ENCODE measurements around the gene FOXO6. TPM values are rescaled to one million over a fixed set of nuclear protein-coding genes. Genes with fewer than 3 reads are reported as not detected.

Gene FOXO6
- total and polyA plus RNA-seq, 2 donors (not counting 1 experiment from before 2014, with no cell fraction given) = 0.06 to 0.15 TPM

- peaks cover 2% of the 10 kb centered on the region for H3K9me3 Mint-ChIP-seq (ENCODE audit: insufficient read depth)
- Histone ChIP-seq H3K27ac (ENCODE audit: low read length in 2 of 2) (no peak overlapping the region), H3K9ac (ENCODE audit: low read length) (no peak overlapping the region), H3K4me3 (ENCODE audit: control extremely low read depth in 1 of 5, extremely low read depth in 1 of 5, insufficient read depth in 1 of 5, low read depth in 2 of 5, low read length in 4 of 5) (no peak overlapping the region), H3K27me3 (replicated peaks in 1 of 4; ENCODE audit: control extremely low read depth in 1 of 4, control insufficient read depth in 3 of 4, insufficient read depth in 4 of 4, low read length in 3 of 4) (no peaks in the 10 kb centered on the region), H3K9me3 (ENCODE audit: control extremely low read depth in 1 of 3, control insufficient read depth in 2 of 3, insufficient read depth in 1 of 3, low read length in 2 of 3) (no peaks in the 10 kb centered on the region), H3K4me1 (ENCODE audit: control insufficient read depth in 2 of 2, insufficient read depth in 2 of 2, low read length in 2 of 2) (no peaks in the 10 kb centered on the region), H2AFZ (ENCODE audit: insufficient read depth, low read depth, low read length, poor library complexity, severe bottlenecking) (no peak overlapping the region), H3K4me2 (replicated peaks; ENCODE audit: low read depth, low read length, poor library complexity, severe bottlenecking) (no peak overlapping the region), H4K20me1 (ENCODE audit: control insufficient read depth, insufficient read depth, low read length, poor library complexity, severe bottlenecking) (no peaks in the 10 kb centered on the region), H3K36me3 (replicated peaks in 1 of 2; ENCODE audit: control extremely low read depth in 1 of 2, control insufficient read depth in 1 of 2, extremely low read depth in 1 of 2, insufficient read depth in 2 of 2, low read length in 1 of 2) (no peaks in the 10 kb centered on the region), H3K79me2 (ENCODE audit: control insufficient read depth, insufficient read depth, low read length) (no peaks in the 10 kb centered on the region)
- no peak overlapping the region for H3K27ac Mint-ChIP-seq
- CTCF ChIA-PET = no interaction called here
- POLR2A ChIA-PET = no interaction called here
- WGBS (ENCODE audit: insufficient coverage) = 97% methylated on average over 5 of the region's 7 CpGs
- no peaks in the 10 kb centered on the region for H3K27me3 Mint-ChIP-seq
- TF ChIP-seq EZH2 (IDR thresholded peaks at IDR 0.05; ENCODE audit: borderline replicate concordance, insufficient read depth, low read depth, low read length, poor library complexity, severe bottlenecking) = no peak
- no peak for TF ChIP-seq CTCF (IDR thresholded peaks at IDR 0.05)
- intact Hi-C loops (cut with micrococcal nuclease) = no loop called here
- H3K4me3 Mint-ChIP-seq = no peak overlapping the region
- ATAC-seq (ENCODE audit: low read depth) (no peak), DNase-seq (no peak)
- no peaks in the 10 kb centered on the region for H3K4me1 Mint-ChIP-seq
Measured at GRCh38 chr1:41328001-41328615, 33.1 kb upstream of the FOXO6 start.

- H3K9me3 Mint-ChIP-seq (ENCODE audit: insufficient read depth) = peaks cover 4% of the 10 kb centered on the region
- no peaks in the 10 kb centered on the region for H3K4me1 Mint-ChIP-seq
- no peaks in the 10 kb centered on the region for H3K36me3 ChIP-seq (replicated peaks in 1 of 2; ENCODE audit: control extremely low read depth in 1 of 2, control insufficient read depth in 1 of 2, extremely low read depth in 1 of 2, insufficient read depth in 2 of 2, low read length in 1 of 2)
- H3K79me2 ChIP-seq (ENCODE audit: control insufficient read depth, insufficient read depth, low read length) = no peaks in the 10 kb centered on the region
- no peak overlapping the region for H3K9ac ChIP-seq (ENCODE audit: low read length)
- H3K4me3 ChIP-seq (ENCODE audit: control extremely low read depth in 1 of 5, extremely low read depth in 1 of 5, insufficient read depth in 1 of 5, low read depth in 2 of 5, low read length in 4 of 5) = no peak overlapping the region
- intact Hi-C loops (cut with micrococcal nuclease) = no loop called here
- no peaks in the 10 kb centered on the region for H4K20me1 ChIP-seq (ENCODE audit: control insufficient read depth, insufficient read depth, low read length, poor library complexity, severe bottlenecking)
- no peaks in the 10 kb centered on the region for H3K4me1 ChIP-seq (ENCODE audit: control insufficient read depth in 2 of 2, insufficient read depth in 2 of 2, low read length in 2 of 2)
- H3K4me2 ChIP-seq (replicated peaks; ENCODE audit: low read depth, low read length, poor library complexity, severe bottlenecking) = no peak overlapping the region
- 88% methylated on average over 6 of the region's 6 CpGs for WGBS (ENCODE audit: insufficient coverage)
- no peaks in the 10 kb centered on the region for H3K27me3 ChIP-seq (replicated peaks in 1 of 4; ENCODE audit: control extremely low read depth in 1 of 4, control insufficient read depth in 3 of 4, insufficient read depth in 4 of 4, low read length in 3 of 4)
- H3K9me3 ChIP-seq (ENCODE audit: control extremely low read depth in 1 of 3, control insufficient read depth in 2 of 3, insufficient read depth in 1 of 3, low read length in 2 of 3) = peaks cover 0 to 6% (median 0%) of the 10 kb centered on the region in 3 donors
- H3K27me3 Mint-ChIP-seq = no peaks in the 10 kb centered on the region
- no peak overlapping the region for H3K27ac ChIP-seq (ENCODE audit: low read length in 2 of 2)
- POLR2A ChIA-PET = no interaction called here
- TF ChIP-seq CTCF (IDR thresholded peaks at IDR 0.05) (no peak), EZH2 (IDR thresholded peaks at IDR 0.05; ENCODE audit: borderline replicate concordance, insufficient read depth, low read depth, low read length, poor library complexity, severe bottlenecking) (no peak)
- no peak overlapping the region for H3K4me3 Mint-ChIP-seq
- DNase-seq = no peak
- no peak overlapping the region for H3K27ac Mint-ChIP-seq
- no peak for ATAC-seq (ENCODE audit: low read depth)
- CTCF ChIA-PET = no interaction called here
- H2AFZ ChIP-seq (ENCODE audit: insufficient read depth, low read depth, low read length, poor library complexity, severe bottlenecking) = no peak overlapping the region
Measured at GRCh38 chr1:41328780-41329640, 32.2 kb upstream of the FOXO6 start.

All from B cell (primary cell).